ENCODE results near the gene NAGPA. TPM values are rescaled to one million over a fixed set of nuclear protein-coding genes. Genes with fewer than 3 reads are reported as not detected.
A peak's percentile ranks its signal among the peaks of the same experiment; 100 is the strongest.

Gene NAGPA
- total and polyA plus RNA-seq, 8 donors, result 7.7 to 21.0 (median 9.2) TPM

DNA sequence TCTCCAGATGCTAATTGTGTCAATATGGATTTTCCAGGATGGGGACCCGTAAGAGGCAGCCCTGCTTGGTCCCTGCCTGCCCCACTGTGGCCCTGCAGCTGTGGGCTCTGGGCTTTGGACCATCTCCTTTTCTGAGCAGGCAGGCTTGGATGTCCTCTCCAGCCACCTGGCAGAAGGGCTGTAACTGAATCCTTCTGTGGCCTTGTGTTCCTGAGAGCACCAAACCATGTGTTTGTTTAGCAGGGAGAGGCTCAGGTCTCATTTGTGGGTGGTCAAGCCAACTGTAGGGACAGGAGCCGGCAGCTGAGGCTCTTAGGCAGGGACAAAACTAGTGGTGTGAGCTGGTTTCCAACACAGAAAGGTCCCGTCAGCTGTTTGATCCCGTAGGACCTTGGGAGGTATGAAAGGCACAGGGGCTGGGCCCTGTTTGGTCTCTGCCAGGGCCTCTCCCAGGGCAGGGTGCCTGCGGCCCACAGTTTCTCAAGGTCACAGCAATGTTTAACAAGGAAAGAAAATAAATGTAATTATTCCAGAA lies 57.1 kb downstream of the NAGPA start:
- peaks cover 1 to 3% of the 10 kb centered on the region in 2 donors for H3K27me3 ChIP-seq
- no peak overlapping the region for H3K4me3 ChIP-seq
- intact Hi-C loops (cut with DNase I), result no loop called here
- ATAC-seq (no peak), DNase-seq (peak in 1 of 4 donors; percentile 17)
- TF ChIP-seq, protein P1, sequence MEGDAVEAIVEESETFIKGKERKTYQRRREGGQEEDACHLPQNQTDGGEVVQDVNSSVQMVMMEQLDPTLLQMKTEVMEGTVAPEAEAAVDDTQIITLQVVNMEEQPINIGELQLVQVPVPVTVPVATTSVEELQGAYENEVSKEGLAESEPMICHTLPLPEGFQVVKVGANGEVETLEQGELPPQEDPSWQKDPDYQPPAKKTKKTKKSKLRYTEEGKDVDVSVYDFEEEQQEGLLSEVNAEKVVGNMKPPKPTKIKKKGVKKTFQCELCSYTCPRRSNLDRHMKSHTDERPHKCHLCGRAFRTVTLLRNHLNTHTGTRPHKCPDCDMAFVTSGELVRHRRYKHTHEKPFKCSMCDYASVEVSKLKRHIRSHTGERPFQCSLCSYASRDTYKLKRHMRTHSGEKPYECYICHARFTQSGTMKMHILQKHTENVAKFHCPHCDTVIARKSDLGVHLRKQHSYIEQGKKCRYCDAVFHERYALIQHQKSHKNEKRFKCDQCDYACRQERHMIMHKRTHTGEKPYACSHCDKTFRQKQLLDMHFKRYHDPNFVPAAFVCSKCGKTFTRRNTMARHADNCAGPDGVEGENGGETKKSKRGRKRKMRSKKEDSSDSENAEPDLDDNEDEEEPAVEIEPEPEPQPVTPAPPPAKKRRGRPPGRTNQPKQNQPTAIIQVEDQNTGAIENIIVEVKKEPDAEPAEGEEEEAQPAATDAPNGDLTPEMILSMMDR (IDR thresholded peaks at IDR 0.05), result no peak
- no peaks in the 10 kb centered on the region for H3K36me3 ChIP-seq
- no peaks in the 10 kb centered on the region for H3K9me3 ChIP-seq
- no peak overlapping the region for H3K27ac ChIP-seq
- no peaks in the 10 kb centered on the region for H3K4me1 ChIP-seq

DNA sequence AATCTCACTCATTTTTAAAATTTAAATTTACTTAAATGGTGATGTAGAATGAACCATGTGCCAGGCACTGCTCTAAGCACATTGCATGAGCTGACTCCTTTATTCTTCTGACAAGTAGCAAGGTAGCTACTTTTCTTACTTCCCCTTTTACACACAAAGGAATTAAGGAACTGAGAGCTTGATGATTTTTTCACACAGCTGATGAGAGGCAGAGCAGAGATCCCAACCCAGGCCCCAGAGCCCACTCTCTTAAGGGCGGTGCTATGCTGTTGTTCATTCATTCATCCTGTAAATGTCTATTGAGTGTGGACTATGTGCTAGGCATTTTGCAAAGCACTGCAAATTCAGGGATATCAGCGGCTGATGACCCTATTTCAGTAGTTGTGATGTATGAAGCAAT lies 57.7 kb downstream of the NAGPA start:
- peaks cover 2 to 4% of the 10 kb centered on the region in 2 donors for H3K27me3 ChIP-seq
- H3K9me3 ChIP-seq, result no peaks in the 10 kb centered on the region
- DNase-seq, result no peak
- no peak for ATAC-seq
- H3K27ac ChIP-seq, result no peak overlapping the region
- intact Hi-C loops (cut with DNase I), result no loop called here
- no peaks in the 10 kb centered on the region for H3K4me1 ChIP-seq
- TF ChIP-seq, protein P1 (IDR thresholded peaks at IDR 0.05), result no peak
- no peak overlapping the region for H3K4me3 ChIP-seq
- no peaks in the 10 kb centered on the region for H3K36me3 ChIP-seq

Other genes starting within 250 kb of the NAGPA start
- not detected for gene SEPTIN12, start 245.6 kb downstream of the NAGPA start, total RNA-seq
- gene SEPTIN12, start 245.6 kb downstream of the NAGPA start, polyA plus RNA-seq (ENCODE audit: insufficient read length in 6 of 6), result 10 to 100 TPM in 1 of 6 donors, under 1 TPM in 2, not detected in 3; 0.28 to 14.6 (median 0.65) TPM
- gene SMIM22, start 238.6 kb downstream of the NAGPA start, total RNA-seq, result 10 to 100 TPM; 28.6 to 40.5 TPM
- 1 to 10 TPM; 3.4 to 5.6 (median 4.0) TPM for gene SMIM22, start 238.6 kb downstream of the NAGPA start, polyA plus RNA-seq (ENCODE audit: insufficient read length in 6 of 6)
- 10 to 100 TPM; 19.3 to 27.3 TPM for gene ROGDI, start 231.3 kb downstream of the NAGPA start, total RNA-seq
- gene ROGDI, start 231.3 kb downstream of the NAGPA start, polyA plus RNA-seq (ENCODE audit: insufficient read length in 6 of 6), result 10 to 100 TPM; 15.7 to 46.4 (median 34.9) TPM
- gene GLYR1, start 186.6 kb downstream of the NAGPA start, total RNA-seq, result 10 to 100 TPM; 88.9 to 95.5 TPM
- 100 to 1,000 TPM in 5 of 6 donors, 10 to 100 TPM in 1; 65.2 to 128 (median 116) TPM for gene GLYR1, start 186.6 kb downstream of the NAGPA start, polyA plus RNA-seq (ENCODE audit: insufficient read length in 6 of 6)
- gene UBN1, start 186.5 kb downstream of the NAGPA start, total RNA-seq, result 10 to 100 TPM; 31.3 to 38.6 TPM
- gene UBN1, start 186.5 kb downstream of the NAGPA start, polyA plus RNA-seq (ENCODE audit: insufficient read length in 6 of 6), result 10 to 100 TPM; 31.5 to 41.1 (median 36.4) TPM
- 10 to 100 TPM; 69.8 to 77.1 TPM for gene PPL, start 96.8 kb downstream of the NAGPA start, total RNA-seq
- gene PPL, start 96.8 kb downstream of the NAGPA start, polyA plus RNA-seq (ENCODE audit: insufficient read length in 6 of 6), result 10 to 100 TPM; 30.4 to 42.6 (median 35.0) TPM
- under 1 TPM; 0.52 to 0.76 TPM for gene SEC14L5, start 75.6 kb downstream of the NAGPA start, total RNA-seq
- under 1 TPM; 0.17 to 0.58 (median 0.31) TPM for gene SEC14L5, start 75.6 kb downstream of the NAGPA start, polyA plus RNA-seq (ENCODE audit: insufficient read length in 6 of 6)
- 100 to 1,000 TPM in 1 of 2 donors, 10 to 100 TPM in 1; 67.0 to 209 TPM for gene C16orf89, start 32.0 kb upstream of the NAGPA start, total RNA-seq
- 100 to 1,000 TPM in 5 of 6 donors, 10 to 100 TPM in 1; 85.6 to 150 (median 139) TPM for gene C16orf89, start 32.0 kb upstream of the NAGPA start, polyA plus RNA-seq (ENCODE audit: insufficient read length in 6 of 6)
- gene ALG1, start 37.9 kb upstream of the NAGPA start, total RNA-seq, result 10 to 100 TPM; 28.5 to 39.0 TPM
- gene ALG1, start 37.9 kb upstream of the NAGPA start, polyA plus RNA-seq (ENCODE audit: insufficient read length in 6 of 6), result 10 to 100 TPM; 20.2 to 23.0 (median 21.5) TPM
- 10 to 100 TPM in 1 of 2 donors, 1 to 10 TPM in 1; 7.2 to 15.0 TPM for gene EEF2KMT, start 63.9 kb upstream of the NAGPA start, total RNA-seq
- gene EEF2KMT, start 63.9 kb upstream of the NAGPA start, polyA plus RNA-seq (ENCODE audit: insufficient read length in 6 of 6), result 10 to 100 TPM in 5 of 6 donors, 1 to 10 TPM in 1; 9.4 to 16.5 (median 13.0) TPM